HG02798 (cell line): ENCODE results near the gene OLA1.

Source experiments
- ATAC-seq: cut with Tn5 transposase; IDR thresholded peaks from one replicate; pipeline ENCODE4 v1.9.1; 2021; ENCODE audit warnings: mild to moderate bottlenecking; ENCODE audit not compliant: unreplicated experiment, poor library complexity

Gene OLA1

DNA sequence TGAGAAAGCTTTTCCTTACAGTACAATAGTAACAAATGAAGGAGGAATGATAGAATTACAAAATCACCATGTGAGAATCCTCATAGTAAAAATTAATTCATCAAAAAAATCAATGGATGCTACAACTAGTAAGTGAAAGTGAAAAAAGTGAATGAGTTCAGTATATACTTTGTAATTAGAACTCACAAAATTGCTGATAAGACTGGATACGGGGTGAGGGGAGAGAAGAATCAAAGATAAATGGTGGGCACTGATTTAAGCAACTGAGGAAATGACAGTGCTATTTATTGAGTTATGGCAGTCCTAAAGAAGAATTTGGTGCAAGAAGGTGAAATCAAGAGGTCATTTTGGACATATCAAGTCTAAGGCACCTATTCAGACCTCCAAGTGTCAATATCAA is 20.6 kb downstream of the OLA1 start:
- no peak for ATAC-seq

DNA sequence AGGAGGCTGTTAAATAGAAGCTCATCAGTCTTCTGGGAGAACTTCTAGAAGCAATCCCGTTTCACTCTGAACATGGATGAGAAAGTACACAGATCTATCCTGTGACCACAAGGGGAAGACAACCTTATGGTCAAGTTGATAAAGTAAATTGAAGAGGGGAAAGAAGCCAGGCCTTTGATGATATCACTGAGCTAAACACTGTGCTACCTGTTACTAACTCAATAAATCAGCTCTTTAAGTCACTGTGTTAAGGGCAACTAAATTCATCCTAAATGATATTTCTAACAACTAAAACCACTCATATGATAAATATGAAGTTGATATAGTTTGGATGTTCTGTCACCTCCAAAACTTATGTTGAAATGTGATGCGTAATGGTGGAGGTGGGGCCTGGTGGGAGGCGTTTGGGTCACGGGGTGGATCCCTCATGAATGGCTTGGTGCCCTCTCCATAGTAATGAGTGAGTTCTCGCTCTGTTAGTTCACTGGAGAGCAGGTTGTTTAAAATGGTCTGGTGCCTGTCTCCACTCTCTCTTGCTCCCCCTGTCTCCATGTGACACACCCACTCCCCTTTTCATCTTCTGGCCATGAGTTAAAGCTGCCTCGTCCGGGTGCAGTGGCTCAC is 23.6 kb downstream of the OLA1 start:
- no peak for ATAC-seq

DNA sequence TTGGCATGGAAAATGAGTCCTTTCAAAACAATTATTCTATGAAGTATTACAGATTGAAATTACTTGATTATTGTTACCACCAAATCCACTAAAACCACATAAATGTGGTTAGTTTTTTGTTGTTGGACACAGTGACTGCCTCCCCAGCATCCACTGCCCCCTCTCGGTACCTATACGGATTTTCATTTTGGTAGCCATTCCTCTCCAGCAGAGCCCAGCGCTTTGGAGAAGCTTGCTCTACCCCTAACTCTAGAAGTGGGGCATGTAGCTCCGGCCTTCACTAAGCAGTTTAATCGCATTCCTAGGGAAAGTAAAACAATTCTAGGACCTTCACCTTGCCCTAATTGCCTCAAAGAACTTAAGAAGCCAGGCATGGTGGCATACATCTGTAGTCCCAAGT is 24.2 kb downstream of the OLA1 start:
- no peak for ATAC-seq

DNA sequence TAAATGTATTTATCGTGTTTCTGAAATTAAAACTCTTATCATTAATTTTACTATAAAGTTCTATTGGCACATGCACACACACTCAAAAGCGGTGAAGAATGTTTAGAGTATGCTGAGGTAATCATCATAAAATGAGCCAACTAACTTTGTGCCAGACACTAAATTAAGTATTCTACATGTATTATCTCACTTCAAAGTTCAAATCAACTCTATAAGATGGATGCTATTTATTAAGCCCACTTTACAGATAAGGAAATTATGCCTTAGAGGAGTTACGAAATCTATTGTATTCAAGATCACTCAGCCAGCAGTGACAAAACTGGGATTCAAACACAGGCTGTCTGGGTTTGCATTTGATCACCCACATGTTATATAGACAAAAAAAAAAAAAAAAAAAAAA is 24.9 kb downstream of the OLA1 start:
- no peak for ATAC-seq

DNA sequence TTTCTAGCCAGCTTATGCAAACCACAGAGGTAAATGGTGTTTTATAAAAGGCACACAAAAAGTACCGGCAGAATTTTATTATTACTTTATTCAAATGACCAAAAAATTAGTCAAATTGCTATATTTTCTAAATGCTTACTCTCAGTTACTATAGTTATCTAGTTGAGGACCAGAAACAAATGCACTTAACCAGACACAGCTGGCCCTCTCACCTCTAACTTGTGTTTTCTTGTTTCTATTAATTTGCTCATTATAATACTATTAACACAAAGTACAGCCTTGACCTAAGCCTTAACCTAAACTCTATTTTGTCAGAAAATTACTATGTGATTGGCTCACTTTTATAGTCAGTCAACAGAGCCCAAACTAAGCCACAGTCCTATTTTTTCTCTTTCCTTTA is 26.2 kb downstream of the OLA1 start:
- ATAC-seq = peak; percentile 70

DNA sequence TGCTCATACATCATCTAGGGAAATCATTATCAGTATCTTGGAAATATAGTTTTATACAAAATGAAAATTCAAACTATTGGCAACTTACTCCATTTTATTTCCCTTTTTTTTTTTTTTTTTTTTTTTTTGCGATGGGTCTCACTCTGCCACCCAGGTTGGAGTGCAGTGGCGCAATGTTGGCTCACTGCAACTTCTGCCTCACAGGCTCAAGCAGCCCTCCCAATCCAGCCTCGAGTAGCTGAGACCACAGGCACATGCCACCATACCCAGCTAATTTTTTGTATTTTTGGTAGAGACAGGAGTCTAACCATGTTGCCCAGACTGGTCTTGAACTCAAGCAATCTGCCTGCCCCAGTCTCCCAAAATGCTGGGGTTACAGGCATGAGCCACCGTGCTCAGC is 29.0 kb downstream of the OLA1 start:
- ATAC-seq = no peak

DNA sequence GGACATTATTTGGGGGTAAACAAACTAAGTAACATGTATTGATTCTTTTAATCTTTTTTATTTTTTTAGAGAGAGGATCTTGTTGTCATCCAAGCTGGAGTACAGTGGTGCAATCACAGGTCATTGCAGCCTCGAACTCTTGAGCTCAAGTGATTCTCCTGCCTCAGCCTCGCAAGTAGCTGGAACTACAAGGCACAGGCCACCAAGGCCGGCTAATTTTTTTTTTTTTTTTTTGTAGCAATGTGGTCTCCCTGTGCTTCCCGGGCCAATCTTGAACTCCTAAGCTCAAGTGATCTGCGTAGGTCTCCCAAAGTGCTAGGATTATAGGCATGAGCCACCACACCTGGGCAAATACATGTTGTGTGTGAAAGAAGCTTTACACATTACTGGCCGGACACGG is 29.6 kb downstream of the OLA1 start:
- ATAC-seq = no peak

DNA sequence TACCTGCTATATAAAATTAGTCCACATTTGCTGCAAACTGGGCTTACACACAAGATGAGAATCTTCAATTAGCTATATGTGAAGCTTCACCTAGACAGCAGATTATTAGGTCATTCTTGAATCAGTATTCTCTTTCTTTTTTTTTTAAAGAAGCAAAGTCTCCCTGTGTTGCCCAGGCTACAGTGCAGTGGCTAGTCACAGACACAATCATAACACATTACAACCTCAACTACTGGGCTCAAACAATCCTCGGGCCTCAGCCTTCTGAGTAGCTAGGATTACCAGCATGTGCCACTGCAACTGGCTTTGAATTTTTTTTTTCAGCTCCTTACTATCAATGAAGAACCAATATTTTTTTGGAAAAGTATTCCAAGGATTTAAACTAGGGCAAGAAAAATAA is 30.5 kb downstream of the OLA1 start:
- ATAC-seq = no peak

DNA sequence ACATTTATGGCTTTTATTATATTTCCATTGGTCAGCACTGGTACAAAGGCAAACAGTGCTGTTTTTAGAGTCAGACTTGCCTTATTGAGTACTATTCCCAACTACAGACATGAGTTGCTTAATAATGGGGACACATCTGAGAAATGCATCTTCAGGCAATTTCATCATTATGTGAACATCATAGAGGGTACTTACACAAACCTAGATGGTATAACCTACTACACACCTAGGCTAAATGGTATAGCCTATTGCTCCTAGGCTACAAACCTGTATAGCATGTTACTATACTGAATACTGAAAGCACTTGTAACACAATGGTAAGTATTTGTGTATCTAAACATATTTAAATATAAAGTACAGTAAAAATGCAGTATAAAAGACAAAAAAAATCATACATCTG is 36.4 kb downstream of the OLA1 start:
- no peak for ATAC-seq

DNA sequence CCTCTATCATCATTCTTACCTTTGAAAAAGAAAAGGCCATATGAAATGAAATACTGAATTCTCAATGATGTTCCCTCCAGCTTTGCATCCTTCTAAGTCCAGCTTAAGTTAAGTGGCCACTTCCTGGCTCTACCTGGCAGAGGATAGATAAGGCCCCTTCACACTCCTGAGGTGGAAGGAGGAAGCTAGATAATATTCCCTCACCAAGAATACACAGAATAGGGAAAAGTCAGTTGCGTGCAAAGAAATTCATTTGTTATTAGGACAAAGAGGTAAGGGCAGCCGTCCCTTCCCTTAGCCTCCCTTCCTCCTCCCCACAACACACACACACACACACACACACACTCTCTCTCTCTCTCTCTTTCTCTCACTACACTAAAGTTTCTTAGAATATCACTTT is 37.5 kb downstream of the OLA1 start:
- ATAC-seq = no peak

DNA sequence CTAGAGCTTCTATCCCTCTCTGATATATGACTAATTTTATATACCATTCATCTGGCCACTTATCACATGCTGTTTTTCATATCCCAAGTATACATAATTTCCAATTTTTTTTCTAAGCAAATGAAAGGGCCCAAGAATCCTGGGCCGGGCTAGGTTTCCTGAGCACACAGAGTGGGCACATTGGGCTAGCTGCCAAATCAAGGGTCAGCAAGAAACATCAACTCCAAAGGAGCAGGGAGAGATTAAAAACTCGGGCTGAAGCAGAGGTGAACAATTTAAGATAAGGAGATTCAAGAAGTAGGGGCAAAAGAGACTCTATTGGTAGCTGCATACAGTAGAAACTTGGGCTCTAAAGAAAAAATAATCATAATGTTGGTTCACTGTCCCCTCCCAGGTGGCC is 39.0 kb downstream of the OLA1 start:
- no peak for ATAC-seq

DNA sequence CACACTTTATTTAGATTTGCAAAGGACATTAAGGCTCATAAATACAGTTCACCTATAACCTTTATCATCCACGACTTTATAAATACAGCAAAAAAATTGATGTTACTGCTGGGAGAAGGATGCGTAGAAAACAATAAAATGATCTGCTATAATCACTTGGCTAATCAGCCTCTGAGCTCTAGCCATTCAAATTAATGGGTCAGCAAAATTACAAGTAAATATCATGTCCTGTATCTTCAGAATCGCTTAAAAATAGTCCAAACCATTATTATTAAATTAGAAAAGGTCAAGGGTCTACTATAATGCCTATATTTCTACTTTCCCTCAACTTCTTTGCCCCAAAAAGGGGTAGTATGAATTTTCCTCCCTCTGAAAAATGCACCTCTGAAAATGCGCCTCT is 40.3 kb downstream of the OLA1 start:
- ATAC-seq = no peak

DNA sequence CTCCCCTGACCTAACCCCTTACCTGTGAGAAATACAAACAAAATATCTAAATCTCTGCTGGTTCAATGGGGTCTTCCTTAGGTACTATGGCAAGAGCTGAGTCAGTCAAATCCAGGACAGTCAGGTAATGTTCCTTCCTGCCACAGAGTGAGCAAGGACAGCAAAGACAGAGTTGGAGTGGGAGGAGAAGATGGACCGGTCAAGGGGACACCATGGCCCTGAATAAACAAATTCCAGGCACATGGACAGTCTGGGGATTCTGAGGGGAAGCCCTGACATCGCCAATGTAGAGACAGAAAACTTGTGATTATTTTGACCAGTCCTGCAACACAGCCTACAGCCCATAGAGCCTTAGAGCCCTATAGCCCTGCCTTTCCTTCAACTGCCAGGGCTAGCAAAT is 42.8 kb downstream of the OLA1 start:
- no peak for ATAC-seq

DNA sequence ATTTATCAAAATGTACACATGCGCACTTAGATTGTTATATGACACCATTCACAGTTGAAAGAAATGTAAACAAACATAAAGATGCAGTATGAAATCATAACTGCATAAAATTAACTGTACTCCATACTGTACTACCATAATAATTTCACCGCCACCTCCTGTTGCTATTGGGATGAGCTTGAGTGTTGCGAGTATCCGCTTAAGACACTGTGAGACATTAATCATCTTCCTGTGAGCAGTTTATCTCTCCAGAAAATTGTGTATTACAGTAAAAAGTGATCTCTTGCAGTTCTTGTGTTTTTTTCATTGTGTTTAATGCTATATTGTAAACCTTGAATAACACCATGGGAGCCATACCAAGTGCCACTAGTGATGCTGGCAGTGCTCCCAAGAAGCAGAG is 46.1 kb downstream of the OLA1 start:
- no peak for ATAC-seq

DNA sequence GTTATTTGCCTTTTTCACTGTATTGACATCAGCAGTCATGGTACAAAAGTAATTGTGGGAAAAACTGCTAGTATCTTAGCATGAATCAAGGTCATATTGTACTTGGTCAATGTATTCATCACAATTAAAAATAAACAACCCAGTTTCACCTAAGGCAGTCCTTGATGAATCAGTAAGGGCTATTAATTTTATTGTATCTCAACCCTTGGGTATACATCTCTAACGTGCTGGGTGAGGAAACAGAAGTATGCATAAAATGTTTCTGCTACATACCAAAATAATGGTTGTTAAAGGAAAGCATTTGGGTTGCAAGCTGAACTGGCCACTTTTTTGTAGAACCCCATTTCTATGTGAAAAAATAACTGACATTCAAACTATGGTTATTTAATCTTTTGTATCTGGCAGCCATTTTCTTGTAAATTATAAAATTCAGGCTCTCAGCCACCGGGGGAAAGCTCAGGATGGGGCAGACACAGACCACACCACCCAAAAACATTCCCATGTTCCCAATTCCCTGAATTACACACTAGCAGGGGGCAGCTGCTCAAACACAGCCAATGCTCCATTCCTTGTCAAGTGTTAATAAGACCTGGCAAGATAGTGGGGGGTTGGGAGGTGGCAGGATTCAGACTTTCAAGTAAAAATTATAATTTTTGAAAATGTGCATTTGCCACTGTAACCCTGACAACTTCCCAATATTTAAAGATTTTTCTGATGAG is 49.3 kb downstream of the OLA1 start:
- ATAC-seq = no peak

DNA sequence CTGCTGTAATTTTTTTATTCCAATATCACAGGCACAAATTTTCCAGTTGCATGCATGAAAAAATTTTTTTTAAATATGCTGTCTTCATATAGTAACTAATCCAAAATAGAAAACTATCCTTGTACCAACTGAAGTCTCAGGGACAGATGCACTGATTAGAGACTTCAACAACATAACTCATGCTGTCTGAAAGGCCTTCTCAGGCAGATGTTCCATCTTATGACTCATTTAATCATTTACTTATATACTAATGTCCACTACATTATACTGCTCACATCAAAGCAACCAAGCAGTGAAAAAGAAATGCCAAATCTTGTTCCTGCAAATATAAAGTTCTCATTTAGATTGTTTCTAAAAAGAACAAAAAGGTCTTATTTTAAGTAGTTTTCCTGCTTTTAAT is 53.1 kb downstream of the OLA1 start:
- no peak for ATAC-seq

DNA sequence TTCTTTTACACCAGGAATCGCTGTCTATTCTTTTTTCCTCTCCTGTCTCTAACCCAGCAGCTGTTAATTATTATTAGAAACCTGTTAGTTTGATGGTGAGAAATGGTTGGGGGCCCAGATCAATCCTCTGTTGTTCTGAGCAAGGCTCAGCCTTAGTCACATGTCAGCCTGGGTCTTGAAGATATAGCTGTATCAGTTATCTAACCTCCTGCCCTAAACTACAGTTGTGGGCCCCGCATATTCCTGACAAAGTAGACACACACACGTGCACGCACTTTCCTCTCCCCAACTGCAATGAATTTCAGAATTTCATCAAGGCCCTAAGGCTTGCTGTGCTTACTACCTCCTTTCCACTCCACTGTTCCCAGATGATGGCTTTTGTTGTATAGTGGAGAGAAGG is 54.6 kb downstream of the OLA1 start:
- no peak for ATAC-seq

DNA sequence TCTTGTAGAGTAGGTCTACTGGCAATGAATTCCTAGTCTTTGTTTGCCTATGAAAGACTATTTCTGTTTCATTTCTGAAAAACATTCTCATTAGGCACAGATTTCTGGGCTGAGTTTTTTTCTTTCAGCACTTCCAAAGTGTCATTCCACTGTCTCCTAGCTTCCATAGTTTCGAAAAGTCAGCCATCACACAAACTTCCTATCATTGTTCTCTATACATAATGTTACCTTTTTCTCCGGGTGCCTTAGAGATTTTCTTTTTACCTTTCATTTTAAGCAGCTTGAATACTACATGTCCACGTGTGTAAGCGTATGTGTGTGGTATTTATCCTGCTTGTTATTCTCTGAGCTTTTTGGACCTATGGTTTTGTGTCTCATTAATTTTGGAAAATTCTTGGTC is 55.7 kb downstream of the OLA1 start:
- ATAC-seq = no peak

DNA sequence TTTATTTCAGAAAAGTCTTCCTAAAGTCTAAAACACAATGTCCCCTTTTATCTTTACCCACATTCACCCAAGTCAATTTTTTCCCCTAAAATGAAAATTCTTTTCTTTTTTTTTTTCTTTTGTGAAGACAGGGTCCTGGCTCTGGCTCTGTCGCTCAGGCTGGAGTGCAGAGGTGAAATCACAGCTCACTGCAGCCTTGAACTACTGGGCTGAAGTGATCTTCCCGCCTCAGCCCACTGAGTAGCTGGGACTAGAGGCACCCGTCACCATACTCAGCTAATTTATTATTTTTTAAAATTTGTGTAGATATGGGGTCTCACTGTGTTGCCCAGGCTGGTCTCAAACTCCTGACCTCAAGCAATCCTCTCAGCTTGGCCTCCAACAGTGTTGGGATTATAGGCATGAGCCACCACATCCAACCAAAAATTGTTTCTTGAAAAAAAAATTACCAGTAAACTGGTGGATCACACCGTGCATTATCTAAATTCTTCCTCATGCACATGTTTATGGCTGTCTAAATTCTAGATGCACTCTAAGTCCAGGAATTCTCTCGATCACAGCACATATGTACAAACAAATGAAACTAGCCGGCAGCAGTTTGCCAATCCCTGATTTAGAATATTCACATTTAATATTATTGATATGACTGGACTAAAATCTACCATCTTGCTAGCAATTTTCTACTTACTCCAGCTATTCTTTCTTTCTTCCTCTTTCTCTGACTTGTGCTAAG is 56.8 kb downstream of the OLA1 start:
- no peak for ATAC-seq

DNA sequence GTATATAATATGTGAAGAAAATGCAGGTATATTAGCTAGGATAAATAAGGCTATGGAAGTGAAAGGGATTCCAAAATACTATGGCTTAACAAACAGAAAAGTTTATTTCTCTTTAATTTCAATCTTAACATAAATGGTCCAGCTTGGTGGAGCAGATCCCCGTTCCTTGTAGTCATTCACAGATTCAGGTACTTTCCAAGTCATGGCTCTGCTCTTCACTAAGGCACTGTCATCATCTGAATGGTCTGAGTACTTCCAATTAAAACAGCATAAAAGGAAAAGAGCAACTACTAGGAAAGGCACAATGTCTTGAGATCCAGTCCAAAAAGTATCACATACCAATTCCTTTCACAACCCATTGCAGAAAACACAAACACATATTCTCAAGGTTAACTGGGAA is 63.4 kb downstream of the OLA1 start:
- ATAC-seq = no peak

DNA sequence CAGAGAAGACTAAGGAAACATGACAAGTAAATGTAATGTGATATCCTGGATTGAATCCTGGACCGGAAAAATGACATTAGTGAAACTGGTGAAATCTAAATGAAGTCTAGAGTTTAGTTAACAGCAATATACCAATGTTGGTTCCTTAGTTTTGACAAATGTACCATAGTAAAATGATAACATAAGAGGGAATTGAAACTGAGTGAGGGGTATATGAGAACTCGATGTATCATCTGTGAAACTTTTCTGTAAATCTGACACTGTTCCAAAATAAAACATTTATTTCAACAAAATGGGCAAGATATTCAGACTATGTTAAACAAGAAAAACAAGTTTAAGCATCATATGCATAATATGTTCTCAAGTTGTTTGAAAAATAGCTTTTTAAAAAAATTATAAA is 63.8 kb downstream of the OLA1 start:
- ATAC-seq = no peak

DNA sequence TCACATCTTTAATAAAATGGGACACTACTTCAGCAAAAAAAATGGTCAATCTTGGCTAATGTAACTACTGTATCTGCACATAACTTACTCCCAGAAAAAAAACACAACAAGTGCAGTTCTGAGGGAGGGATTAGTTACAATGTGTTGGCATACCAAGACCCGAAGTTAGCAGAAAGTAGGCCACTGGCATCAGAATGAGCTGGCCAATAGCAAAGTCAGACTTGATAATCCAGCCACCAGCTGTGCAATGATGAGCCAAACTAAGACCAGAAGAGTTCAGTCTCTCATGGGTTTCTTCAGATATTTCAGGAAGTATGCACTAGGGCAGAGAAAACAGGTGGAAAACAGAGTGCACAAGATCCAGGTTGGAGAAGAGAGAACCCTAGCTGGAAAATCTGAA is 65.3 kb downstream of the OLA1 start:
- ATAC-seq = no peak
